ENCODE results near the gene PPP1R1C. TPM values are rescaled to one million over a fixed set of nuclear protein-coding genes. Genes with fewer than 3 reads are reported as not detected.

PPP1R1C gene
- total RNA-seq, 1 experiment from 2014 or later = 4.0 TPM

DNA sequence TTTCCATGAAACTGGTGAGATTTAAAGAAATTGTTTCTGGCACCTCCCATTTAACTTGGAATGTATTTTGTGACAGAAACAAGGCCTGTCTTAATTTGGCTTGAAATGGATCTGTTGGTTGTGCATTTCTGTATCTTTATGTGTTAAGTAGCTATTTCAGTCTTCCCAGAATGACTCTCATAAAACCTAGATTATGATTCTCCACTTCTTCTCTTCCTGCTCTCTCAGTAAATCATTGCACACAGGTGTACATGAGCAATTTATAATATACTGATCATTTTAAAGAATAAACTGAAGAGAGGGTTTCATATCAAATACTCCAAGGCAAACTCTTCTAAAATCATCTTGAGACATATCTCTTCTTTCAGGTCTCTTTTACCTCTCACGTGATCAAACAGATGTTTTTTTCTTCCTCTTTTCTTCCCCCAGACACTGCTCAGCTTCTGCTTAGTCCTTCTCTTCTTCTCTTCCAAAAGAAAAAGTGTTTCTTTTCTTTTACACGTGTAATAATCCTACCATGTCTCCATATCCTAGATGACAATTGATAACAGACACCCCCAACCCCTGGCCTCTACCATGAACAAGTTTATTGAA, 112.0 kb downstream of the PPP1R1C start:
- Histone ChIP-seq H4K5ac (ENCODE audit: insufficient read length, low read depth, low read length) (no peak overlapping the region), H2BK5ac (ENCODE audit: insufficient read length, low read length) (no peak overlapping the region), H3K23me2 (ENCODE audit: insufficient read length, low read depth, low read length, poor library complexity, severe bottlenecking) (no peaks in the 10 kb centered on the region), H3K79me1 (ENCODE audit: insufficient read depth, low read depth, low read length, poor library complexity, severe bottlenecking) (no peaks in the 10 kb centered on the region), H3K56ac (ENCODE audit: insufficient read length, low read depth, low read length) (no peak overlapping the region), H3K79me2 (ENCODE audit: insufficient read depth, low read length) (no peaks in the 10 kb centered on the region), H3K9ac (ENCODE audit: extremely low read depth, insufficient read length, low read length) (no peak overlapping the region), H2BK15ac (ENCODE audit: low read depth, low read length) (no peak overlapping the region), H2AK5ac (ENCODE audit: insufficient read length, low read length) (no peak overlapping the region), H3K23ac (ENCODE audit: insufficient read length, low read depth, low read length) (no peak overlapping the region), H2BK12ac (ENCODE audit: insufficient read length, low read depth, low read length) (no peak overlapping the region), H3K27me3 (ENCODE audit: insufficient read depth, low read length) (no peaks in the 10 kb centered on the region), H3K27ac (ENCODE audit: insufficient read length, low read depth, low read length) (no peak overlapping the region), H4K20me1 (ENCODE audit: control insufficient read depth, insufficient read depth, insufficient read length) (no peaks in the 10 kb centered on the region), H4K8ac (replicated peaks; ENCODE audit: insufficient read length, low read depth, low read length) (no peak overlapping the region), H3K4me2 (ENCODE audit: insufficient read depth, insufficient read length, low read length) (no peak overlapping the region), H4K91ac (ENCODE audit: insufficient read length, low read depth, low read length) (no peak overlapping the region), H3T11ph (ENCODE audit: low read length) (no peak overlapping the region), H3K4me1 (ENCODE audit: insufficient read depth, low read length) (no peaks in the 10 kb centered on the region), H2BK120ac (ENCODE audit: low read depth, low read length, poor library complexity, severe bottlenecking) (no peak overlapping the region), H3K18ac (ENCODE audit: insufficient read length, low read depth, low read length) (no peak overlapping the region), H3K4ac (ENCODE audit: low read depth, low read length) (no peak overlapping the region), H3K14ac (ENCODE audit: insufficient read depth, low read length) (no peak overlapping the region), H2AFZ (ENCODE audit: low read length) (no peak overlapping the region), H3K9me3 (ENCODE audit: control insufficient read depth, low read depth, low read length) (no peaks in the 10 kb centered on the region), H2BK20ac (ENCODE audit: low read depth, low read length, poor library complexity, severe bottlenecking) (no peak overlapping the region)
- H3K27me3 Mint-ChIP-seq (ENCODE audit: low read depth) = no peaks in the 10 kb centered on the region
- no peak overlapping the region for H3K27ac Mint-ChIP-seq
- DNase-seq = no peak
- H3K4me3 Mint-ChIP-seq = no peak overlapping the region
- H3K9me3 Mint-ChIP-seq = peaks cover 5 to 6% of the 10 kb centered on the region in 2 experiments; a peak in 2 of 5 replicates
- H3K4me1 Mint-ChIP-seq = peaks cover 4 to 6% of the 10 kb centered on the region in 2 experiments; a peak in 3 of 4 replicates
- H3K36me3 Mint-ChIP-seq (ENCODE audit: insufficient read depth in 1 of 3, low read depth in 3 of 3) = peaks cover 0 to 7% (median 3%) of the 10 kb centered on the region in 3 experiments; a peak in 4 of 7 replicates
- TF ChIP-seq CTCF (conservative IDR thresholded peaks at IDR 0.05) = no peak
- no CpG with 5 or more reads among the region's 2 CpGs for WGBS (ENCODE audit: extremely low coverage, insufficient read length, low lambda C conversion rate)
